Stimulated activated naive CD4-positive, alpha-beta T cell (primary cell): Measurements from ENCODE around the gene MOB1B.
A peak's percentile ranks its signal among the peaks of the same experiment; 100 is the strongest.
"Not testable (repeated sequence)": the region's sequence is repeated elsewhere in the genome, so short reads cannot be mapped to it uniquely, and the experiment has no call there.

Source experiments
- DNase-seq, 6 experiments: peaks; one replicate each; lab custom pipeline; 2025; lab: John Stamatoyannopoulos, UW

MOB1B gene

GRCh38 chr4:71008196-71008595 lies 106.0 kb downstream of the MOB1B start:
- DNase-seq = no peak

GRCh38 chr4:71009086-71009485 lies 106.9 kb downstream of the MOB1B start:
- no peak for DNase-seq

- DNase-seq = peak in 3 of 6 experiments; percentile 24 to 61 (median 44)
These were observed 107.9 kb downstream of the MOB1B start for GRCh38 chr4:71009890-71010588.

GRCh38 chr4:71011451-71011850 lies 109.3 kb downstream of the MOB1B start:
- no peak for DNase-seq

- not testable (repeated sequence) for DNase-seq
These were observed 115.2 kb downstream of the MOB1B start for GRCh38 chr4:71017391-71017790.

GRCh38 chr4:71020611-71021010 lies 118.4 kb downstream of the MOB1B start:
- no peak for DNase-seq

- no peak for DNase-seq
These were observed 123.5 kb downstream of the MOB1B start for GRCh38 chr4:71025654-71026053.

GRCh38 chr4:71026086-71026485 lies 123.9 kb downstream of the MOB1B start:
- no peak for DNase-seq

- no peak for DNase-seq
These were observed 125.4 kb downstream of the MOB1B start for GRCh38 chr4:71027611-71028010.

GRCh38 chr4:71029504-71029903 lies 127.3 kb downstream of the MOB1B start:
- no peak for DNase-seq

- DNase-seq = not testable (repeated sequence)
These were observed 129.9 kb downstream of the MOB1B start for GRCh38 chr4:71032106-71032505.
